CD4-positive, alpha-beta T cell treated with Interferon alpha-2 for 1 hour (primary cell): Measurements from ENCODE around the gene NUTM1.
A peak's percentile ranks its signal among the peaks of the same experiment; 100 is the strongest.
"Not testable (repeated sequence)": the region's sequence is repeated elsewhere in the genome, so short reads cannot be mapped to it uniquely, and the experiment has no call there.

Experiments used
- DNase-seq, 2 donors: peaks; one replicate each; pipeline ENCODE4 v3.0.0-alpha.2; 2020 to 2022

NUTM1 gene

GRCh38 chr15:34337557-34338306 is 5.4 kb upstream of the NUTM1 start, which contains the start of gene SLC12A6:
Gene SLC12A6 (minus strand): TSS chr15:34337781. CDS start chr15:34336680, 1,101 bp downstream.
- peak; percentile 92 to 93 for DNase-seq

- no peak for DNase-seq
These were observed 4.8 kb upstream of the NUTM1 start for GRCh38 chr15:34338347-34338746.

- no peak for DNase-seq
These were observed 3.2 kb upstream of the NUTM1 start for GRCh38 chr15:34339946-34340345.

GRCh38 chr15:34341381-34342212 is 1.5 kb upstream of the NUTM1 start:
- no peak for DNase-seq

- DNase-seq, result not testable (repeated sequence)
These were observed 840 bp upstream of the NUTM1 start for GRCh38 chr15:34342213-34342736.

GRCh38 chr15:34347951-34348638 is 5.0 kb downstream of the NUTM1 start:
- no peak for DNase-seq

GRCh38 chr15:34348735-34349300 is 5.7 kb downstream of the NUTM1 start:
- DNase-seq, result no peak

GRCh38 chr15:34349769-34350168 is 6.7 kb downstream of the NUTM1 start:
- DNase-seq, result no peak

- not testable (repeated sequence) for DNase-seq
These were observed 9.9 kb downstream of the NUTM1 start for GRCh38 chr15:34352996-34353395.

- no peak for DNase-seq
These were observed 10.5 kb downstream of the NUTM1 start for GRCh38 chr15:34353627-34354026.

GRCh38 chr15:34354286-34354685 is 11.2 kb downstream of the NUTM1 start:
- no peak for DNase-seq

- no peak for DNase-seq
These were observed 12.1 kb downstream of the NUTM1 start for GRCh38 chr15:34355241-34355640.

- no peak for DNase-seq
These were observed 14.5 kb downstream of the NUTM1 start for GRCh38 chr15:34357653-34358052.

GRCh38 chr15:34358367-34358766 is 15.3 kb downstream of the NUTM1 start:
- no peak for DNase-seq

- DNase-seq, result no peak
These were observed 15.8 kb downstream of the NUTM1 start for GRCh38 chr15:34358948-34359347.

GRCh38 chr15:34359416-34359815 is 16.3 kb downstream of the NUTM1 start:
- no peak for DNase-seq

GRCh38 chr15:34360298-34360697 is 17.2 kb downstream of the NUTM1 start:
- no peak for DNase-seq

GRCh38 chr15:34361278-34361677 is 18.2 kb downstream of the NUTM1 start:
- DNase-seq, result no peak

GRCh38 chr15:34362047-34362773 is 19.1 kb downstream of the NUTM1 start:
- no peak for DNase-seq

- no peak for DNase-seq
These were observed 20.9 kb downstream of the NUTM1 start for GRCh38 chr15:34364041-34364440.

GRCh38 chr15:34365091-34365825 is 22.1 kb downstream of the NUTM1 start:
- DNase-seq, result peak in 1 of 2 donors; percentile 14
